ENCODE results near the gene CHST15.

The CHST15 gene

DNA sequence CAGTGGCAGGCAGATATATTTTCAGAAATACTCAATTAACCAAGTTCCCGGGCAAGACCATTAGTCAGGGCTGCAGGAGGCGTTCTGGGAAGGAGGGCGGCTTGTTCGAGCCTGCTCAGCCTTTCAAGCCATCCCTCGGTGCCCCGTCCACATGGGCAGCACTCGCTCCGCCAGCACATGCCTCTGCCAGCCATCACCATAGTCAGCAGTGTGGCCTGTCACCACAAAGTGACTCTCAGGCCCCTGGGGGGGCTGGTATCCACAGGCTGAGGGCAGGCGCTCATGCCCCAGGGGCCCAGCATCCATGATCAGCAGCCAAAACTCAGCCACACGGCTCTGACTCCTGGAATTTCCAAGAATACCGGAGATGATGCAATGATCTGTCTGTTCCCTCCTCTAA lies 81.9 kb downstream of the CHST15 start:
- no peak for DNase-seq (ENCODE audit: low read depth in 2 of 2)

DNA sequence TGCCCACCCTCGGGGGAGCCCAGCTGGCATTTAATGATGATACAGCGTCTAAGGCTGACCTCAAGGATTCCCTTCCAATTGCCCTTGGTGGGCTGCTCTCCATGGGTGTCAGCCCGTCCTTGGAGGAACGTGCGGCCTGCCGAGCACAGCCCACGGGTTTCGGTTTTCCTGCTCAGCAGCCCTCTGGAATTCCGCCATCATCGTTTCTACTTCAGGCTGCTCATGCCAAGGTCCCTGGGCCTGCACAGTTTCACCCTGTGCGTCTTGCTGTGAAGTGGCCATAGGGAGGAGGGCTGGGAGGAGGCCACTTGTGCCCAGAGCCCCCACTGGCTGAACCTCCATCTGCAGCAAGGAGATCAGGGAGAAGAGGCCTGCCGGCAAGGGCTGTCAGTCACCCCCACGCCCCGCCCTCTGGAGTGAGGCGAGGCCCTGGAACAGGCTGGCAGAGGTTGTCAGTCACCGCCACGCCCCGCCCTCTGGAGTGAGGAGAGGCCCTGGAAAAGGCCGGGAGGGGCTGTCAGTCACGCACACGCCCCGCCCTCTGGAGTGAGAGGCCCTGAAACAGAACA lies 82.8 kb downstream of the CHST15 start:
- no peak for DNase-seq (ENCODE audit: low read depth in 2 of 2)

- DNase-seq (ENCODE audit: low read depth in 2 of 2): no peak
Observed at GRCh38 chr10:124010024-124010423, 83.4 kb downstream of the CHST15 start.

DNA sequence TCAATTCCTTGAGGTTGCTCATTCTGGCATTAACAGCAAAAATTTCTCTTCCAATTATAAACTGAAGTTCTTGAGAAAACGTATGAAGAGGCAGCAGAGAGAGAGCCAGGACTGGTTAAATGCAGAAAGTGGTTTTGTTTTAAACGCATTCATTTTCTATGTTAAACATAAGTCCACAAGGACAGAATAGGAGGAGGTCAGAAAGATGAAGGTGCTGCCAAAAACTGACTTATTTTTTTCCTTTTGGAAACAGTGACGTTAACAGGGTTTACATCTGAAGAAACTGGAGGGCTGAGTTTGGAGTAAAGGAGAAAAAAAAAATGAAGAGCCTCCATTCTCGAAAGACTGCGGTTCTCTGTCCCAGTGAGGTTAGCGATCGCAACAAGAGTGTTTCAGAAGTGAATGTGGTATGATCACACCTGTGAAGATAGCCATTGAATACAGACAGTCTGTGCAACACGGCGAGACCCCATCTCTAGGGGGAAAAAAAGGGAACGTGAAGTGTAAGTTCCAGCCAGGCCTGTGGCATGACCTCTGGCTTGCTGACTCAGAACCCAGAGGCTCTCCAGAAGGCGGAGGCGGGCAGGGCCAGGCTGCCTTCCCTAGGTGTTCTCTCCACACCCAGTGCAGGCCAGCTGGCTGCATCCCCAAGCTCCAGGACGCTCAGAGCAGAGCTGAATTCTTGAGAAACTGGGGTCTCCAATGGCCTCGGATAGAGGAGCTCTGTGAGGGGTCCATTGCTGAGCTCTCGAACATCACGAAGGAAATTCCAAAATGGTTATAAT lies 84.0 kb downstream of the CHST15 start:
- no peak for DNase-seq (ENCODE audit: low read depth in 2 of 2)

DNA sequence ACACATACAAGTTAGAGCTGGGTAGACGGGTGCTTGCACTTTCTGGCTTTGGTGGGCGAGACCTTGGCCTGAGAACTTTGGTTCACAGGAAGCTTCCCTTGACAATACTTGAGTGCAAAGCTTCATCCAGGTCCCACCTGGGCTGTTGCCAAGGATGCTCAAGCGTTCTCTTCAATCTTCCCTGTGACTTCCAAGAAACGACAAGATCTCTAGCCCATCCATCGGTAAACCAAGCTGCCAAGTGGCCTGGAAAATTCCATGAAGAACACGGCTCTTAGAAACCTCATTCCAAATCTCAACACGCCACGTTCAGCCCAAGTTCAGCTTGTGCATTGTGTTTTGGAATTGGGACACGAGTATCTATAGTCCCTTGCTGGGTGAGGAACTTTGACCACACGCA lies 84.7 kb downstream of the CHST15 start:
- DNase-seq (ENCODE audit: low read depth in 2 of 2): no peak

DNA sequence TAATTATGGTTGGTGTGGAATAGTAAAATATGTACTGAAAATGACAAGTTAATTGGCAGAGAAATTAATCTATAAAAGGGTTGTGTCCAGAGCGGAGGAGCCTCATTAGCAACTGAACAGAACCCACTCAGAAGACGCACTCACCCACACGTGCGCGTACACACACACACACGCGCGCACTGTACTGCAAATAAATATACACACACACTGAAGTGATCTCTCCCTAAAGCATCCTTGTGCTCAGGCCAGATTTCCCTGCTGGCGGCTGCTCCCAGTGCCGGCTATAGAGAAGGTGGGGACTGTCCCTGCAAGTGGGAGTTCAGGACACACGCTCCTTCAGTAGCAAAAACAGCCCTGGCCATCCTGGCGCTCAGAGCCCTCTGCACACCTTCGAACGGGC lies 85.2 kb downstream of the CHST15 start:
- no peak for DNase-seq (ENCODE audit: low read depth in 2 of 2)

DNA sequence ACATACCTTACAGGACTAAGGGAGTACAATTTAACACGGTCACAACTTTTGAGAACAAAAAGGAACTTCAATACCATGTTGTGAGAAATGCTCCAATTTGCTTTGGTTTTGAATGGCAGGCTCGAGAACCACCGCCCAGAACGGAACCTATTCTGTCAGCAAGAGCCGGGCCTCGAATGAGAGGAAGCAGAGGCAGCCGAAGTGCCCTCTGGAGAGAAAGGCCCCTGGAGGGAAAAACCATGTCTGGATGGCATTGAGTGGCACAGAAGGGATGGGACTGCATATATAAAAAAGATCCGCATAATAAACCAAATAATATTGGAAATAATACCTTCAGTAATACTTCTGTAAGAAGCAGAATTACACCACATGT lies 85.6 kb downstream of the CHST15 start:
- DNase-seq (ENCODE audit: low read depth in 2 of 2): no peak

DNA sequence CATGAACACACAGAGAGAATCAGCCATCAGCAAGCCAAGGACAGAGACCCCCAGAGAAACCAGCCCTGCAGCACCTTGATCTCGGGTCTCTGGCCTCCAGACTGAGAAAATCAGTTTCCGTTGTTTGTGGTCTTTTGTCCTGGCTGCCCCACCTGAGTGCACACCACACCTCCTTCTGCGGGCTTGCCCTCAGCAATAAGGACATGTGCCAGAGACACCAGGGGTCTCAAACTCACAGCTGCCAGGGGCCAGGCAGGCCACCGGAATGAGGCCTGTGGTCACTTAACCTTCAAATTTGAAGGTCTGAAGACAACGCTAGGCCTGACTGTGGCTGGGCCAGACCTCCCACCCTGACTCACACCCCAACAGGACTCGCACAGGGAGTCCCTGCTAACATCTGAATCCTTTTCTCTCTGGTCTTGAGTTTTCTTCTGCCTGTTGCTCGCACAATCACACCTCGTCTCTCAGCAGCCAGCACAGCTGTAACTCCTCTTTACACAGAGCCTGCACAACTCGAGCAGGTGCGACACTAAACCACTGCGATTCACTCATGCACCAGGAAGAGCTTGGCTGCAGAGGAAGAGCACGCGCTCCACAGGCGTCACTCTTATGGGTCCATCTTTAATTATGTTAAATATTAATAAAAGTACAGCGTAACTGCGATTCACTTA lies 86.2 kb downstream of the CHST15 start:
- DNase-seq (ENCODE audit: low read depth in 2 of 2): no peak

DNA sequence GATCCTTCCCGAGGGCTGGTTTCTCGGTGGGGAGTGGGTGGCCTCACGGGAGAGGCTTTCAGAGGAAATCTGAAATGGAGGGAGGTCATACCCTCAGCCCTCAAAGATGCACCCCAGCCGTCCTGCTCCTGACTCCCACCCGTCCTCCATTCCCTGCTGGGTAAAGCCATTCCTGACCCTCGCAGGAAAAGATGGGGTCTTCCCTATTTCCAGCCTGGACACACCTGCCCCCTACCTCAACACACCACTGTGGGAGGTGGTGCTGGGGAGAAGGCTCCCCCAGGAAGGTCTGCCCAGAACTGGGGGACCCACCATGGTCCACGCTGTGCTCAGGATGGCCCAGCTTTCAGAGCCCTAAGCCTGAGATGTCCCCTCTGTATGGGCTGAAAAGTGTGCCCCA lies 86.9 kb downstream of the CHST15 start:
- DNase-seq (ENCODE audit: low read depth in 2 of 2): no peak

GRCh38 chr10:124005991-124006392 lies 87.4 kb downstream of the CHST15 start:
- DNase-seq (ENCODE audit: low read depth in 2 of 2): no peak

DNA sequence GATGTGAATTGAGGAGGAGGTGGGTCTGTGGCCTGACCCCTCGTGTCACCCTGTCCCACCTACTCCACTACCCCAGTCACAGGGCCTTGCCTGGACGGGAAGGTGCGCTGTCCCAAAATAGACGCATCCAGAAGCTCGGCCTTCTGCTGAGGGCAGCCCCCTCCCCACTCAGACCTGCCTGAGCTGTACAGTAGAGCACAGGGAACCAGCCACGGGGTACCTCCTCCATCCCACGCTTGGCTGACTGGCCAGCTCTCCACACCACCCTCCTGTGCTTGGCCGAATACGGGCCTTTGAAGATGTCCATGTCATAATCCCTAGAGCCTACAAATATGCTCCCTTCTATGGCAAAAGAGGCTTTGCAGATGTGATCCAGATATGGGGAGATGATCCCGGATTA lies 88.3 kb downstream of the CHST15 start:
- no peak for DNase-seq (ENCODE audit: low read depth in 2 of 2)

DNA sequence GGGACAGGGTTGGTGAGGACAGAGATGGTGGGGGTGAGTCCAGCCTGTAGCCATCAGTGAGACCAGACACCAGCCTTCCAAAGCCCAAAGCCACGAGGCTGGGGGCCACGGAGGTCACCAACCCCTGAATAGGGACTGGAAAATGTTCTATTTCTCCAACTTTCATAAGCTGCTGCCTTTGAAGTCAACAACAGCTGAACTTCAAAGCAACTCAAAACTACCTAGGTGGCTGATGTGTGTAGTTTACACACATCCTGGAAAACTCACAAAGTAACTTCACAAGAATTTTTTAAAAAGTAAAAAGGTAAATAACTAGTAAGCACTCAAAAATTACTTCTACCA lies 88.8 kb downstream of the CHST15 start:
- DNase-seq (ENCODE audit: low read depth in 2 of 2): no peak

GRCh38 chr10:124003871-124004662 lies 89.3 kb downstream of the CHST15 start:
- DNase-seq (ENCODE audit: low read depth in 2 of 2): no peak

DNA sequence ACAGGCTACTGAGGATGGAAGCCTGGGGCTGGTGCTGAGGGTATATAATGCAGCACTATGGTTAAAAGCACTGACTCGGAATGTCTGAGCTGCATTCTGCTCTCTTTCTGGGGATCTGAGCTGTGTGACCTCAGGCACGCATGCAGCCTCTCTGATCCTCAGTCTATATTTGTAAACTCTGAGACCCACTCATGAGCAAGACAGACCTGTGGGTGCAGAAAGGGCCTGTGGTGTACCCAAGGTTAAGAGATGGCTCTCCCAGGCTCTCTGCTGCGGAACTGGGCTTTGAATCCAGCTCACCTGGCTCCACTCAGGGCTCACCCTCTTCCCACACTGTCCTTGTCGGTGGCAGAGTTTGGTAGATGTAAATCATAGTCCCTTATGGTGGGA lies 89.9 kb downstream of the CHST15 start:
- DNase-seq (ENCODE audit: low read depth in 2 of 2): no peak

- no peak for DNase-seq (ENCODE audit: low read depth in 2 of 2)
Observed at GRCh38 chr10:124003070-124003419, 90.4 kb downstream of the CHST15 start.

DNA sequence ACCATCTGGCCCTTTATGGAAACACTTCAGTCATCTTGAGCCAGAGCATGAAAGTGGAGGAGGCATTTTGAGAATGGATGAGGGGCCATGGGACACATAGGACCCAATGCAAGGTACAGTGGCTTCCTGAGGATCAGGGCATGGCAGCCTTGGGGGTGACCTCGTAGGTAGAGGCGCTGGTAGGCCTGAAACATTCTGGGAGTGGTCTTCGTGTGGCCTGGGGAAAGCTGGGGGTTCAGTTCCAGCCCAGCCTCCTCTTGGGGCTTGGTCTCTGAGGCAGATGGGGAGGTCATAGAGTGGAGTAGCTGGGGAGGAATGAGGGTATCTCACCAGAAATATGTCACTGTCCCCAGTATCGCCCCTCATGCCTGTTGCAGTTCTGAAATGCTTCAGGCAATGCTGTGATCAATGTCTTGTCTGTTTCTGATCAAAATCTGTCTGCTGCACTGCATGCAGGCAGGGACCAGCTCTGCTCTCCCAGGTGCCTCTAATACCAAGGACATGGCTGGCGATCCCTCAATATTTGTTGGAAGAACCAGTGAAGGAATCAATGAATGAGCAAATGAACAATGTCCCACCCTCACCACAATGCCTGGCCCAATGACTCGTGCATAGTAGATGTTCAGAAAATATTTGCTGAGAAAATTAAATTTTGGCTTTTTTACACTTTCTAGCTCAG lies 90.9 kb downstream of the CHST15 start:
- no peak for DNase-seq (ENCODE audit: low read depth in 2 of 2)

GRCh38 chr10:124001391-124002148 lies 91.8 kb downstream of the CHST15 start:
- DNase-seq (ENCODE audit: low read depth in 2 of 2): no peak

DNA sequence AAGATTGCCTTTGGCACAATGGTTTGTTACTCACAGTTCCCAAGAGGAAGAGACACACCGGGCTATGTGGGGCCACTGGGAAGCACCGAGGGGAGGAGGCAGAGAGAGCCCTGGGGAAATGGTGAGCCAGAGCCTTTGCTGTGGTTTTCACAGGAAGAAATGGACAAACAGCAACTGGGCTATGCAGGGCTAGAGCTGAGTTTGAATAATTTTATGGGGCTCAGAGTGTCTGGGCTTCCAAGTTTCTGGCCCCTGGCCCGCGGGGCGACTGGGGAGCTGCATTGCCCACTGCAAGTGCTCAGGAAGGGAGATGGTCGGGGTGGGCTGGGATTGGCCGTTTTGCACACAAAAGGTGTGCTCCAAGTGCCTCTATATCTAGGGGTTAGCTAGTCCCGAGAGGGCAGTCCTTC lies 92.6 kb downstream of the CHST15 start:
- no peak for DNase-seq (ENCODE audit: low read depth in 2 of 2)

DNA sequence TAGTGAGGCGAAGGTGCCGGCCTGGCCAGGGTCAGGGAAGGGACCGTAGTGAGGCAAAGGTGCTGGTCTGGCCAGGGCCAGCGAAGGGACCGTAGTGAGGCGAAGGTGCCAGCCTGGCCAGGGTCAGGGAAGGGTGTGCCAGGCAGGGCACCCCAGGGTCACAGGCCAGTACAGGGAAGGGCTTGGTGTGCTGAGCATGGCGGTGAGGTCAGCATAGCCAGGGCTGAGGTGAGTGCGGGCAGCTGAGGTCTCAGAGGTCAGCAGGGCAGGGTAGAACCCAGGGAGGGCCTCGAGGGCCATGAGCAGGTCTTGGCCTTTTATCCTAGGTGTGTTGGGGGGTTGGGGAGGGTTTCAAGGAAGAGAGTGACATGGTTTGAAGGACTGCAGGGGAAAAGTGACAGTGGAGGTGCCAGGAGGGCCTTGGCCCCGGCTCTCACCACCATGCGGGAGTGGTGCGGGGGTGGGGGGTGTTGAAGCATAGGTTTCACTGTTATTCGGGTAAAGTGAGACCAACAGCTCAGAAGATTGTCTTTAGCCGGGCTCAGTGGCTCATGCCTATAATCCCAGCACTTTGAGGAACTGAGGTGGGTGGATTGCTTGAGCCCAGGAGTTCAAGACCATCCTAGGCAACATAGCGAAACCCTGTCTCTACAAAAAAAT lies 93.3 kb downstream of the CHST15 start:
- no peak for DNase-seq (ENCODE audit: low read depth in 2 of 2)

DNA sequence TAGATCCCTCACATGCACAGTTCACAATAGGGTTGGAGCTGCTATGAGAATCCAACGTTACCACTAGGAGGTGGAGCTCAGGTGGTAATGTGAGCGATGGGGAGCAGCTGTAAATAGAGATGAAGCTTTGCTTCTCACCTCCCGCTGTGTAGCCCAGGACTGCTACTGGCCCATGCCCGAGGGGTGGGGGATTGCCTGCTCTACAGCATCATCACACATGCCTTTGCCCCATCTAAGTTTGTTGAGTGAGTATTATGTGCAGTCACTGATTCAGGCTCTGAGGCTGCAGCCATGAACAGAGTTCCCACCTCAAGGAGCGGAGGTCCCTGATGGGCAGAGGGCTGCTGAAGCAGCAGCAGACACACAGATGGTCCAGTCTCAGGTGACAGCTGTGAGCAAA lies 94.1 kb downstream of the CHST15 start:
- DNase-seq (ENCODE audit: low read depth in 2 of 2): no peak

All from activated CD4-positive, alpha-beta T cell treated with anti-CD3 and anti-CD28 coated beads for 24 hours (primary cell).